Left kidney (tissue), 2 donors: ENCODE measurements around the gene FUBP3. TPM values are rescaled to one million over a fixed set of nuclear protein-coding genes. Genes with fewer than 3 reads are reported as not detected.

Experiments
- DNase-seq: peaks from one replicate; pipeline ENCODE4 v3.0.0-alpha.2; 2013
- polyA plus RNA-seq: library from polyadenylated mRNA; unstranded; fragments of 120-200 nt; gene quantifications from one replicate; pipeline ENCODE4 v1.2.1, GENCODE V29; 2013; ENCODE audit not compliant: insufficient read length

Gene FUBP3
- polyA plus RNA-seq, 1 donor, result 76.2 TPM

GRCh38 chr9:130633336-130634190, 54.2 kb downstream of the FUBP3 start:
- DNase-seq, result no peak

DNA sequence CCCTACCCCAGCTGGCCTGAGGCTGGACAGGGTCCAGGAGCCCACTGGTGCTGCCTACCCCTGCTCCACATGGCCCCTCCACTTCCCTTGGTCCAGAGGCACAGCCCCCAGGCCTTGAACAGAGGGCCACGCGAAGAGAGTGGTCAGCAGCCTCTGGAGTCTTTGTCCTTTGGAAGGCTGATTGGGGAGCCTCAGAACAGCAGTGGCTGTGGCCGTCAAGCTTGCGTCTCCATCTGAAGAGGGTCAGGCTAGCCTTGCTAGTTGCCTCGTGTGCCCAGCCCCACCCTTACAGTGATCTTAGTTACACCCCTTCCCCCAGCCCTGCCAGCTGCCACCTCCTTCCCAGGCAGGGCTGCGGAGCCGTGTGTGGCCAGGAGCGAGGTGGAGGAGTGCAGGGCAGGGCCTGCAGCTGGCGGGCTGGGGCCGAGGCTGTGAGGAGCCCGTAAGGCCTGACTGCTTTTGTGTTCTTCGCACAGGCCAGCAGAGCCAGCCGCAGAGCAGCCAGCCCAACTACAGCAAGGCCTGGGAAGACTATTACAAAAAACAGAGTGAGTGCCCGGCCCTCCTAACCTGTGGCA, 54.9 kb downstream of the FUBP3 start:
- no peak for DNase-seq

- no peak for DNase-seq
These were observed 55.4 kb downstream of the FUBP3 start for GRCh38 chr9:130634801-130635200.

- no peak for DNase-seq
These were observed 55.9 kb downstream of the FUBP3 start for GRCh38 chr9:130635306-130635705.

GRCh38 chr9:130635721-130636647, 56.6 kb downstream of the FUBP3 start:
- DNase-seq, result no peak

- no peak for DNase-seq
These were observed 57.3 kb downstream of the FUBP3 start for GRCh38 chr9:130636648-130637020.

- DNase-seq, result no peak
These were observed 59.1 kb downstream of the FUBP3 start for GRCh38 chr9:130638284-130639123.

- DNase-seq, result no peak
These were observed 59.9 kb downstream of the FUBP3 start for GRCh38 chr9:130639124-130639765.

- no peak for DNase-seq
These were observed 60.6 kb downstream of the FUBP3 start for GRCh38 chr9:130639866-130640555.

DNA sequence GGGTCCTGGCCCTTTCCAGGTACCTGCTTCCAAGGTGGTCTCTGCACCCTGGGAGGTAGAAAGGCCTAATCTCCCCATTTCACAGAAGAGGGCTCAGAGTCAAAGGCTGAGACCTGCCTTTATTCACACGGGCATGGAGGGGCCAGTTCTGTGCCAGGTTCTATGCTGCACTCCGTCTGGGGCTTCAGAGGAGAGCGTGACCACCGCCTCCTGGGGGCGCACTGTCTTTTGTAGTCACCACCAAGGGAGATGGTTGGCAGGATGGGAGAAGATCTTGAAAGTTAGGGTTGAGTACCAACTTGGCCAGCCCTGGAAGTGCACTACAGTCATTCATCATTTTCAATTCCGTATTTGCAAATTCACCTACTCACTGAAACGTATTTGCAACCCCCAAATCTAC, 61.3 kb downstream of the FUBP3 start:
- no peak for DNase-seq

DNA sequence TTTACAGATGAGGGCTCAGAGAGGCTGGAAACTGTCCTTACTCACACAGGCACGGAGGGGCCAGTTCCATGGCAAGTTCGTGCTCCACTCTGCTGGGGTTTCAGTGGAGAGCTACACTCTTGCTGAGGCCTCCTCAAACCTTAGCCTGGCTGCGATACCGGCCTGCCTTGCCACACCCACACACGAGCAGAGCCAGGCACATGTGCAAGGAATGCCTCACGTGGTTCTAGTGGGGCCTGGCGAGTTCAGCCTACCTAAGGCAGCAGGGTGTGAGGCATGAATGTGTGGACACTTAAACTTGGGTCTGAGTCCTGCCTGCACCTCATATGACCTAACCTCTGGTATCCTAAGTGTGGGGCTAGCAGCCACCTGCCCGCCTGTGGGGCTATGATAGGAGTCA, 63.5 kb downstream of the FUBP3 start:
- no peak for DNase-seq

DNA sequence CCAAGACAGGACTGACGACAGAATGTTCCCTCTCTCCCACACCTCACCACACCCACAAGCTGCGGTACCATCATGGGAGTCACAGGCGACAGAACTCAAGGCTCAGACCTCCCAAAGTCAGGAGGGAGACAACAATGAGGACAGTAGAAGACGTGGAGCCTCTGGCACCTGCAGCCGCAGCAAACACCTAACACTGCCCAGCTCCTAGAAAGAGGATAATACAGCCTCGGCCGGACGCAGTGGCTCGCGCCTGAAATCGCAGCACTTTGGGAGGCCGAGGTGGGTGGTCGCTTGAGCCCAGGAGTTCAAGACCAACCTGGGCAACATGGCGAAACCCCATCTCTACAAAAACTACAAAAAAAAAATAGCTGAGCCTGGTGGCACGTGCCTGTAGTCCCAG, 71.8 kb downstream of the FUBP3 start:
- DNase-seq, result no peak

DNA sequence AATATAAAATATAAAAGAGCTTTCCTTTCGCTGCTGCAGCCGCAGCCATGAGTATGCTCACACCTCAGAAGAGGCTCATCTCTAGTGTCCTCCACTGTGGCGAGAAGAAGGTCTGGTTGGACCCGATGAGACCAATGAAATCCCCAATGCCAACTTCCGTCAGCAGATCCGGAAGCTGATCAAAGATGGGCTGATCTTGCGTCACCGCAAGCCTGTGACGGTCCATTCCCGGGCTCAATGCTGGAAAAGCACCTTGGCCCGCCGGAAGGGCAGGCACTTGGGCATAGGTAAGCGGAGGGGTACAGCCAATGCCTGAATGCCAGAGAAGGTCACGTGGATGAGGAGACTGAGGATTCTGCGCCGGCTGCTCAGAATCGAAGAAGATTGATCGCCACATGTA, 72.4 kb downstream of the FUBP3 start:
- DNase-seq, result no peak

- DNase-seq, result no peak
These were observed 75.5 kb downstream of the FUBP3 start for GRCh38 chr9:130654879-130655278.

- DNase-seq, result no peak
These were observed 79.7 kb downstream of the FUBP3 start for GRCh38 chr9:130658893-130659698.

GRCh38 chr9:130659699-130660248, 80.4 kb downstream of the FUBP3 start:
- no peak for DNase-seq

DNA sequence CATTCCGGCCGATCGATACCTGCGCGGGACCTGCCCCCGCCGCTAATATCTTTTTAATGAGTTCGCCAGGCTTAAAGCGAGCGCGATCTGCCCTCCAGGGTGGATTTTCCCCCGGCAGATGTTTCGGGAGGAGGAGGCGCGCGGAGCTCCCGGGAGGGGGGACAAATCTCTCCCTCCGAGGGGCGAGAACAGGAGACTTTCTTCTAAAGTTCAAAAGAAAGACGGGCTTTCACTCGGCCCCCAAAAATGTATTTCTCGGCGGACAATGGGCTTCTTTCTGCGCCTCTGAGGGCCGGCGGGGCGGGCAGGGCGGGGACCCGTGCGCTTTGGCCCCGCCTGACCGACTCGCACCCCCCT, 80.9 kb downstream of the FUBP3 start:
- DNase-seq, result no peak

DNA sequence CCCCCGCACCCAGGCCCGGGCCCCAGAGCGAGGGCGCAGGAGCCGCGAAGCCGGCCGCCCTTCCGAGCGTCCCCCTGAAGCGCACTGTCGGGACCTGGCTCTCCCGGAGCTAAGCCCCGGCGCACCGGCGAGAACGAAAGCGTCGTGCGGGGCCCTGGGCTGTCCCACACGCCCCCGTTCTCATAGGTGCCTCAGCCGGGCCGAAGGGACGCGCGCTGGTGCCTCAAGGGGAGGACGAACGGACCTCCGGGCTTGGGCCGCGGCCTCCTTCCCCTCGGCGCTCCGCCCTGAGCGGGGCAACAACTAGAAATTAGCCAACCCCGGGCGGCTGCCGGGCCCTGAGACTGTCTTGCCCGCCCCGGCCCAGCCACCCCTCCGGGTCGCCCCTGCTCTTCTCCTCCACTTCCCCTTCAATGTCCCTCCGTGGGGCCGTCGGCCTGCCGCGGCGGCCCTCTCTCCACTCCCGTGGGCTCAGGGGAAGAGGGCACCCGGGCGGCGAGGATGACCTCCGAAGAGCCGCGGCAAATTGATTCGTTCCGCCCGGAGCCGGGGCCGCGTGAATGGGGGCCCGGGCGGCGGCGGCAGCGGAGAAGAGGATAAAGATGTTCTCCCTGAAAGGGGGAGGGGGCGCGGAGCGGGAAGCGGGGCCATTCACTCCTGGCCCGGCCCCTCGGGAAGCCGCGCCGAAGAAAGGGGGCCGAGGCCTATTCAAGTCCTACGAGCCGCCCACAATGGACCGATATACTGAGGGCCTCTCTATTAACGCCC, 81.5 kb downstream of the FUBP3 start:
- DNase-seq, result no peak
